HEK293T (cell line): ENCODE data around the gene CCDC187.

ENCODE experiments used
- ELF4 ChIP-seq: fragments of 450-650 bp; IDR thresholded peaks from 2 replicates; pipeline ENCODE4 v1.6.1; 2017; ENCODE audit warnings: antibody characterized with exemption
- FOXA1 ChIP-seq: fragments of 450-650 bp; IDR thresholded peaks from 2 replicates; pipeline ENCODE4 v1.6.1; 2016; ENCODE audit warnings: mild to moderate bottlenecking
- FOXK2 ChIP-seq: fragments of 450-650 bp; IDR thresholded peaks from 2 replicates; pipeline ENCODE4 v1.6.1; 2016; ENCODE audit warnings: mild to moderate bottlenecking
- FOXM1 ChIP-seq: fragments of 450-650 bp; IDR thresholded peaks from 2 replicates; pipeline ENCODE4 v1.6.1; 2017; ENCODE audit warnings: mild to moderate bottlenecking, borderline replicate concordance
- HDGF ChIP-seq: fragments of 450-650 bp; IDR thresholded peaks from 2 replicates; pipeline ENCODE4 v1.6.1; 2017; ENCODE audit warnings: antibody characterized with exemption, borderline replicate concordance
- L3MBTL2 ChIP-seq: fragments of 450-650 bp; conservative IDR thresholded peaks from 2 replicates; pipeline ENCODE4 v1.6.1; 2016; ENCODE audit warnings: mild to moderate bottlenecking
- LEF1 ChIP-seq: fragments of 450-650 bp; IDR thresholded peaks from 2 replicates; pipeline ENCODE4 v1.6.1; 2017; ENCODE audit warnings: mild to moderate bottlenecking, borderline replicate concordance
- SP1 ChIP-seq: fragments of 450-650 bp; IDR thresholded peaks from 2 replicates; pipeline ENCODE4 v1.6.1; 2017
- SUZ12 ChIP-seq: fragments of 450-650 bp; IDR thresholded peaks from 2 replicates; pipeline ENCODE4 v1.6.1; 2016; ENCODE audit warnings: mild to moderate bottlenecking
- TARDBP ChIP-seq: fragments of 450-650 bp; IDR thresholded peaks from 2 replicates; pipeline ENCODE4 v1.6.1; 2016

DNA sequence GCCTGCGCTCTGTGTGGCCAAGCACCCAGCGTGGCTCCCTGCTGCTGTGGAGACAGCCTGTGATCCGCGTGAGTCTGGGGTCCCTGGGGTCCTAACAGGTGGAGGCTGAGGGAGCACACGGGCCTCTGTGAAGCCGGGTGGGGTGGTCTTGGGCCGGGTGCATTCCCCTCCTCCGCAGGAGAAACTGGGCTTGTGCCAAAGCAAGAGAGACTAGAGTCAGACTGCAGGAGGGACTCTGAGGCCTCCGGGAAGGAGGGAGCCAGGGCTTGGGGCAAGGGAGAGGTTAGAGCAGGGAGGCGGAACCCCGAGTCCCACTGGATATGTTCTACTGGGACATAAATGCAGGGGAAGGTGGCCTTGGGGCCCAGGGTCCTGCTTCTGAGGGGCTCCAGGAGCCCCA is 49.2 kb upstream of the CCDC187 start:
- TF ChIP-seq HDGF, result no peak
- no peak for TF ChIP-seq FOXM1
- TF ChIP-seq SUZ12, result no peak
- no peak for TF ChIP-seq FOXA1
- TF ChIP-seq L3MBTL2, result no peak
- TF ChIP-seq ELF4, result no peak
- TF ChIP-seq LEF1, result no peak
- no peak for TF ChIP-seq SP1
- TF ChIP-seq FOXK2, result no peak
- TF ChIP-seq TARDBP, result no peak
